HuH-7.5 (cell line): ENCODE data around the gene UBE2F.
"Not testable (repeated sequence)": the region's sequence is repeated elsewhere in the genome, so short reads cannot be mapped to it uniquely, and the experiment has no call there.

Source experiments
- DNase-seq: peaks from one replicate; pipeline ENCODE4 v3.0.0; 2011; ENCODE audit warnings: low spot score

Gene UBE2F

GRCh38 chr2:238021327-238021726 is 54.5 kb downstream of the UBE2F start:
- DNase-seq, result no peak

- DNase-seq, result no peak
Measured at GRCh38 chr2:238022594-238023157, 55.9 kb downstream of the UBE2F start.

- no peak for DNase-seq
Measured at GRCh38 chr2:238023608-238024007, 56.8 kb downstream of the UBE2F start.

DNA sequence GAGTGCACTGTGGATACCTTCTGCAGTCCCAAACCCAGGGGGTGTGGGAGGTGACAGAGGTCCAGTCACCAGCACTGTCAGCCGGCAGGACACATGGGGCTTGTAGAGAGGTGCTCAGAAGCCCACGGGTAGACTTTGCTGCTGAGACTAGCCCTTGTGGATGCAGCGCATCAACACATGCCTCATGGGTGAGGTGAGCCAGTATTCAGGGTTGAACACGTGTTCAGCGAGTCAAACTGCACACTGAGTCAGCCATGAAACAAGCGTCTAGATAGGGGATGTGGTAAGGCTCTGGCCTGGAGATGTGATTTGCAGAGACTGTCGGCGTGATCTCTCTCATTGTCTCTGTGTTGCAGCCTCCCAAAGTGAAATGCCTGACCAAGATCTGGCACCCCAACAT is 58.2 kb downstream of the UBE2F start:
- DNase-seq, result no peak

DNA sequence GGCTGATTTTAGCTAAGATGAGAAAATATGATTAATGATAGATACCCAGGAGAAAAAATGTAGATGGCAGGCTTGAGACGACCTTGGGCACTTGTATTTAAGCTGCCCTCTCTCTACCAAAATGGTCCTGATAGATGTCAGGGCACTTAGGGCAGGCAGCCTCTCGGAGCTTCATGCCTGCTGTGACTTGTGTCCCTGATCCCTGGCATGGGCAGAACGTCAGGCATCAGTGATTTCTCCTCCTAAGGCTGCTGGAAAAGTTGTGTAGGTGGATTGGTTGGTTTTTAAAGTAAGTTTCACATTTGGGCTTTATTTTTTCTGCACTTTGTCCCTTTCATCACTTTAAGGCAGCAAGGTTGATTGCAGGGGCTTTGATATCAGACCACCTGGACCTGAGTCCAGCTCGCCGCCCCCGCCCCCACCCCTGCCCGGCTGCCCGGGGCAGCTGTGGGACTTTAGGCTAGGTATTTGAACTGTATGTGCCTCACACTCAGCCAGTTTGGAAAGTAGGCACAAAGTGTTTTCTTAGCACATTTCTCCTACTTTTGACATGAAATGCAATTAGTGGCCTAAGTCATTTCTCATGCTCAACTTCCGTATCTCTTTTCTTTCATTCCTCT is 59.0 kb downstream of the UBE2F start:
- no peak for DNase-seq

- no peak for DNase-seq
Measured at GRCh38 chr2:238027058-238027457, 60.2 kb downstream of the UBE2F start.

DNA sequence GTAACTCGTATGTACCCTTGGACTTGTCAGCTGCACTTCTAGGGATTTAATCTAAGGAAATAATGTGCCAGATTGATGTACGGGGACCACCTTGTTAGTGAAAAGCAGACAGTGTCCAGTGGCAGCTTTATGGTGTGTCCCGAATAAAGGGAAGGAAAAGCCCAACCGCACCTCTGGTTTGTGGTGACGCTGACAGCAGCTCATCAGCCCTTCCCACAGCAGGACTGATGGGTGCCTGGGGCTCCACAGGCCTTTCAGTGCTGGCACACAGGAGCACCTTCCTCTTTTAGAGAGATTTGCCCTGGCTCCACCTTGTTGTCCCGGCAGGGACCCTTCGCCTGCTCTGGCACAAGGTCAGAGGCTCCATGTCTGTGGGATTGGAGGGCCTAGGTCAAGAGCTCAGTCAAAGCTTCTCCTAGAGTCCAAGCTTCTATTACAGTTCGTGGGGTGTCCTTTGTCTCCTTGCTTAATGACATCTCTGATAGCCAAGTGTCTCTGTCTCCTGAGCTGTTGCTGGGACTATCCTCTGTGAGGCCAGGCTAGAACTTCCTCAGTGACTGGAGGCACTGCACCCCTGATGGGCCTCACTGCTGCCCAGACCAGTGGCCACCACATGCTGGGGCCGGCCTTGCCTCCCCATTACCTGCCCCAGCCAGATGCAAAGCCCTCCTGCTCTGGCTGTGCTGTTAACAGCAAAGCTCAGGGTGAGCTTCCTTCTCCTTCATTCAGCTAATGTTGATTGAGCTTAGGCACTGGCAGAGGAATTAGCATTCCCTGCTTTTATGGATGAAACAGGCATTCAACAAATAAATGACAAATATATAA is 61.0 kb downstream of the UBE2F start:
- no peak for DNase-seq

- DNase-seq, result no peak
Measured at GRCh38 chr2:238029853-238030252, 63.0 kb downstream of the UBE2F start.

- DNase-seq, result no peak
Measured at GRCh38 chr2:238030422-238031155, 63.8 kb downstream of the UBE2F start.

DNA sequence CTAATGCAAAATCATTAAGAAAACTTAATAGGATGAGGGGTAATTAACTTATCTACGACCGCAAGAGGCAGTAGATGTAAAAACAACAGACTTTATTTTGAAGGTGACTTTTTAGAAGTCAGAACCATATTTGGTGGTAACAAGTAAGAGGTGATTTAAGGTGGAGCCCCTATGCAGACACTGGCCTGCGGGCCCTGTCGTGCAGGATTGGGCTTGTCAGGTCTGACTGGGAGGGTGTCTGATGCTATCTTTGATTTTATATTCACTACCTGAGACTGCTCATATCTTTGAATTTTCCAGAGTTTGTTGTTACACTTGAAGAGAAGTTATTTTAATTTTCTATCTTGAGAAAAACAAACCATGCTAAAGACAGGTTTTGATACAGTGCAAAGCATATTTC is 64.9 kb downstream of the UBE2F start:
- DNase-seq, result no peak

GRCh38 chr2:238032755-238033337 is 66.0 kb downstream of the UBE2F start:
- no peak for DNase-seq

DNA sequence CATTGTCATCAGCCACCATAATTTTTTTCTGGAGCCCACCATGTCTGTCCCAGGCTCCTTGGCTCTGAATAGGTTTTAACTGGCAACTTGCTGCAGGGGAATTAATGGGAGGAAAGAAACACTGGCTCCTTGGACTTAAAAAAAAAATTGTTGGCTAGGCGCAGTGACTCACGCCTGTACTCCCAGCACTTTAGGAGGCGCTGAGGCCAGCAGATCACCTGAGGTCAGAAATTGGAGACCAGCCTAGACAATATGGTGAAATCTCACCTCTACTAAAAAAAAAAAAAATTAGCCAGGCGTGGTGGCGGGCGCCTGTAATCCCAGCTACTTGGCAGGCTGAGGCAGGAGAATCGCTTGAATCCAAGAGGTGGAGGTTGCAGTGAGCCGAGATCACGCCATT is 67.2 kb downstream of the UBE2F start:
- DNase-seq, result not testable (repeated sequence)

DNA sequence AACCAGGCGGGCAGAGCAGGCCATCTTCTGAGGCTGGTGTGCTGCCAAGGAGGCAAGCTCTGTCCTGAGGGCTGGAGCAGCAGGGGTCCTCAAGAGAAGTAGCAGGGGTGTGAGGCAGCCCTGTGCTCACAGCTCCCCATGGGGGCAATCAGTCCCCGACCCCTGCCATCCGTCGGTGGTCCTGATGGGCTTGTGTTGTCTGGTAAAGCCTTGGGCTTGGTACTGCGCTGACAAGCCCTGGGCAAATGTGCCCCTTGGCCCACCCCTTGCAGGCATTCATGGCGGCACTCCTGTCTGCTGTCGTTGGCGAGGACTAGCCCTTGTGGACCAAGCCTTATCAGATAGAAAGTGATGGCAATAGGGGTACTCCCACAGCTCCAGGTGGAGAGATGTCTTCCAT is 71.4 kb downstream of the UBE2F start:
- no peak for DNase-seq

DNA sequence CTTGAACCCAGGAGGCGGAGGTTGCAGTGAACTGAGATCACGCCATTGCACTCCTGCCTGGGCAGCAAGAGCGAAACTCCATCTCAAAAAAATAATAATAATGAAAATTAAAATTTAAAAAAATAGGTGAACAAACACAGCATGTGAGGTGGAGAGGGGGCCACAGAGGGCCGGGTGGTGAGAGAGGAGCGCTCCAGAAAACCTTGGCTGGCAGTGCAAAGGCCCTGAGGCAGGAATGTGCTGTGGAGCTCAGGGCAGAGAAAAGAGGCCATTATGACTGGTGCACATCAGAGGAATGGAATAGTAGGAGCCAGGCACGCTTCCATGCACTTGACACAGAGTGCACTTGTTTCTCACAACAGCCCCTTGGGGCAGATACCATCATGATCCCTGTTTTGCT is 72.3 kb downstream of the UBE2F start:
- DNase-seq, result no peak

- no peak for DNase-seq
Measured at GRCh38 chr2:238039985-238040384, 73.2 kb downstream of the UBE2F start.

- DNase-seq, result no peak
Measured at GRCh38 chr2:238040918-238041317, 74.1 kb downstream of the UBE2F start.

DNA sequence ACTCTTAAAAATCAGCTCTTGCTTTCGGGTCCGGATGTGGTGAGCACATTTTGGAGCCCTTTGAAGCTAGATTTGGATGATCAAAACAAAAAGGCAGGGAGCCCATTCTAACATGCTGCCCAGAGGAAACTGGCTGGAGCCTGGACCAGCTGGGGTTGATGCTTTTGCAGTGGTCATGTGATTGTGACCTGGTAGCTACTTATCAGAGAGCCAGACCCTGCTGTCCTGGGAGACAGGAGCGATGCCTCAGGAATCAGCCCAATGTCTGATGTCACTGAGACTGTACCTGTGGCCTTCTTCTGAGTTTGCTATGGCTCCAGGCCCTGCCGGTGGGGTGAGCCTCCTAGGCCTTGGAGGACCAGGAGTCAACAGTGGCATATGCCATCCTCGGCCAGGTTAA is 75.3 kb downstream of the UBE2F start:
- no peak for DNase-seq

- no peak for DNase-seq
Measured at GRCh38 chr2:238042849-238043584, 76.2 kb downstream of the UBE2F start.

DNA sequence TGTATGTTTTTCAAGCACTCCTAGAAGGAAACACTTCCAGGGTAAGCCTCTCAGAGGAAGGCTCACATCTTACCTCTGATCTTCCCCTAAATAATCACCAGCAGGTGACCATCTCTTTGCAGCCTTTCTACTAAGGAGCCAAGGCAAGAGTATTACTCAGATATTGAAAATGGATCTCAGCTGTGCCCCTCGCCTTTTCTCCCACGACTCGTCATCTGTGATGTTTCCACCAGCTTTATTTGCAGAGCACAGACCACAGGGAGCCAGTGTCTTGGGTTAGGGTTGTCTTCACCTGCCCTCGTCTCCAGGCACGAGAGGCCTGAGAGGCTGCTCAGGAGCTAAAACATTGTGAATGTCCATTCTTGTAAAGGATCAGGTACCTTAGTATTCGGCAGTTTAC is 77.0 kb downstream of the UBE2F start:
- DNase-seq, result no peak

- no peak for DNase-seq
Measured at GRCh38 chr2:238045575-238045974, 78.8 kb downstream of the UBE2F start.

DNA sequence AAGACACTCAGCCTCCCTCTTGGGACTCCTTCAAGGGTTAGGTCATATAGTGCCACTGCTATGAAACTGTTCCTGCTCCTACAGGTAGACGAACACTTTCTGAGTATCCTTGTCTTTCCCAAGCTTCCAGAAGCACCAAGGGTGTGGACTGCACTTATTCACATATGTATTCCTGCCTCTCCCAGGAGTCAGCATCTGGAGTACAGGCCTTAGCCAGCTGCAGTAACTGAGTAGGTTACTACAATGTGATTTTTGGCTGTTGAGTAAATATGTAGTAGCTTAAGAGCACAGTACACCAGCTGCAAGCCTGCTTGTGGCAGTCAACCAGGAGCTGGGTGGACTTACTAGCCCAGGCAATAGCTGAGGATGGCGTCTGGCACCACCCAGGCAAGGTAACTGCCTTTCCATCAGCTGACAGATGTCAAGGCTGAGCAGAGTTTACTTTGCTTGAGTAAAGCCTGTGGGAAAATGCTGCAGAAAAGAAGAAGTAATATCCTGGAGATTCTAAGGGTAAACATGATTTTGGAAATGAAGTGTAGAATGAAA is 80.0 kb downstream of the UBE2F start:
- DNase-seq, result no peak
